ENCODE results near the gene TMEM86B.

DNA sequence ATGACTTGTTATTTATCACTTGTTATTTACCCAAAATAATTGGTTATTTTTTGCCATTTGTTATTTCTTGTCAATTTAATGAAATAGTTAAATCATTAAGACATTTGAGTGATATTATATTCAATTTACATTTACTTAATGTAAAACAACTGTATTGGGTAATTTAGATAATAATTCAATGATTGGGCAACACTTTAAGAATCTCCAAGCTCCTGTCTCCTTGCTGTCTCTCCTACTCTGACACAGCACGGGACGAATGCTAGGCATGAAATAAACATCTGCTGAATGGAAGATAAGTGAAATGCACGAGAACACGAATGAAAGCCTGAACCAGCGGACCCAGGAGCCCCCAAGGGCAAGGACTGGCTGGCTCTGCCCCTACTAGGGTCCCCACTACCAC, 36.0 kb upstream of the TMEM86B start:
- TF ChIP-seq, protein P1, sequence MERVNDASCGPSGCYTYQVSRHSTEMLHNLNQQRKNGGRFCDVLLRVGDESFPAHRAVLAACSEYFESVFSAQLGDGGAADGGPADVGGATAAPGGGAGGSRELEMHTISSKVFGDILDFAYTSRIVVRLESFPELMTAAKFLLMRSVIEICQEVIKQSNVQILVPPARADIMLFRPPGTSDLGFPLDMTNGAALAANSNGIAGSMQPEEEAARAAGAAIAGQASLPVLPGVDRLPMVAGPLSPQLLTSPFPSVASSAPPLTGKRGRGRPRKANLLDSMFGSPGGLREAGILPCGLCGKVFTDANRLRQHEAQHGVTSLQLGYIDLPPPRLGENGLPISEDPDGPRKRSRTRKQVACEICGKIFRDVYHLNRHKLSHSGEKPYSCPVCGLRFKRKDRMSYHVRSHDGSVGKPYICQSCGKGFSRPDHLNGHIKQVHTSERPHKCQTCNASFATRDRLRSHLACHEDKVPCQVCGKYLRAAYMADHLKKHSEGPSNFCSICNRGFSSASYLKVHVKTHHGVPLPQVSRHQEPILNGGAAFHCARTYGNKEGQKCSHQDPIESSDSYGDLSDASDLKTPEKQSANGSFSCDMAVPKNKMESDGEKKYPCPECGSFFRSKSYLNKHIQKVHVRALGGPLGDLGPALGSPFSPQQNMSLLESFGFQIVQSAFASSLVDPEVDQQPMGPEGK (CRISPR knock-in tag; IDR thresholded peaks at IDR 0.05; ENCODE audit: borderline replicate concordance): no peak
- TF ChIP-seq TCF4 (CRISPR knock-in tag; IDR thresholded peaks at IDR 0.05; ENCODE audit: borderline replicate concordance) (no peak), RARB (CRISPR knock-in tag; IDR thresholded peaks at IDR 0.05) (no peak), ZNF70 (CRISPR knock-in tag; IDR thresholded peaks at IDR 0.05) (no peak)
